Measurements from ENCODE around the gene TMEM218.

- TF ChIP-seq GATA2 (IDR thresholded peaks at IDR 0.05; ENCODE audit: low read depth, low read length) (no peak), GATA3 (IDR thresholded peaks at IDR 0.05; ENCODE audit: low read depth, low read length) (no peak)
Measured at GRCh38 chr11:125124618-125124992, 13.2 kb upstream of the TMEM218 start.

Data from SH-SY5Y (cell line).